H1 (cell line): ENCODE results near the gene ARHGAP11B.

Experiments
- CTCF ChIA-PET: fragments of 300-600 bp; sonication (Branson Sonifier 250); formaldehyde crosslinking; loops from one replicate; lab custom pipeline; 2021; ENCODE audit not compliant: partially characterized antibody; lab: Charles Lee
- POLR2A ChIA-PET: fragments of 300-600 bp; sonication (Branson Sonifier 250); formaldehyde crosslinking; loops from one replicate; lab custom pipeline; 2021; ENCODE audit warnings: inconsistent platforms; ENCODE audit not compliant: partially characterized antibody; lab: Charles Lee
- DNase-seq, 2 experiments: peaks; one replicate each; pipeline versions ENCODE4 v3.0.0 to v3.0.0-alpha.2; 2010 to 2022; ENCODE audit warnings: low spot score in 2 of 2, low read depth in 1 of 2, mixed read lengths in 1 of 2
- FAIRE-seq: peaks from 2 replicates; lab custom pipeline; 2011; peaks lifted over from hg19 to GRCh38; lab: Jason Lieb, UNC
- H2AFZ ChIP-seq: 2 replicates; pipeline ENCODE4 v1.8.1; 2012; ENCODE audit warnings: low read length, inconsistent platforms
- H2AK5ac ChIP-seq: 2 replicates; pipeline ENCODE4 v1.6.1; 2013; ENCODE audit warnings: low read depth, low read length
- H2BK120ac ChIP-seq: replicated peaks from 2 replicates; pipeline ENCODE3; 2013; ENCODE audit warnings: low read depth, low read length, inconsistent platforms
- H2BK12ac ChIP-seq: 2 replicates; pipeline ENCODE4 v1.6.1; 2013; ENCODE audit warnings: low read depth, low read length
- H2BK15ac ChIP-seq: 2 replicates; pipeline ENCODE4 v1.6.1; 2013; ENCODE audit warnings: low read length
- H2BK20ac ChIP-seq: 2 replicates; pipeline ENCODE4 v1.6.1; 2013; ENCODE audit warnings: low read length
- H2BK5ac ChIP-seq: 2 replicates; pipeline ENCODE4 v1.6.1; 2013; ENCODE audit warnings: low read depth, low read length
- H3K14ac ChIP-seq: 2 replicates; pipeline ENCODE4 v1.6.1; 2013; ENCODE audit warnings: inconsistent platforms; ENCODE audit not compliant: insufficient read length
- H3K18ac ChIP-seq: 2 replicates; pipeline ENCODE4 v1.6.1; 2013; ENCODE audit warnings: low read length; ENCODE audit errors: extremely low read depth
- H3K23ac ChIP-seq: 2 replicates; pipeline ENCODE4 v1.6.1; 2013; ENCODE audit warnings: inconsistent platforms; ENCODE audit not compliant: insufficient read length
- H3K23me2 ChIP-seq: 2 replicates; pipeline ENCODE4 v1.6.1; 2013; ENCODE audit warnings: low read depth, low read length
- H3K27ac ChIP-seq: 2 replicates; pipeline ENCODE4 v1.6.1; 2011; ENCODE audit warnings: low read depth, low read length, inconsistent platforms
- H3K27me3 ChIP-seq, 4 experiments: replicated peaks in 1 of 4; 1 replicate in 1 of 4; 2 replicates in 3 of 4; pipeline versions ENCODE4 v1.6.1 to v1.8.1; 2011 to 2013; ENCODE audit warnings: low read length in 3 of 4, mild to moderate bottlenecking in 3 of 4, inconsistent platforms in 2 of 4, mixed read lengths in 2 of 4, moderate library complexity in 1 of 4; ENCODE audit not compliant: control insufficient read depth in 3 of 4, insufficient read depth in 3 of 4; ENCODE audit errors: extremely low read depth in 1 of 4
- H3K36me3 ChIP-seq, 4 experiments: 2 replicates each; pipeline versions ENCODE4 v1.6.1 to v1.8.1; 2011 to 2013; ENCODE audit warnings: mild to moderate bottlenecking in 4 of 4, low read length in 3 of 4, moderate library complexity in 2 of 4, control low read depth in 1 of 4, inconsistent platforms in 1 of 4; ENCODE audit not compliant: insufficient read depth in 4 of 4, control insufficient read depth in 2 of 4
- H3K4ac ChIP-seq: replicated peaks from 2 replicates; pipeline ENCODE3; 2013; ENCODE audit warnings: low read length, low read depth, mixed read lengths, inconsistent platforms; ENCODE audit not compliant: insufficient read length
- H3K4me1 ChIP-seq, 4 experiments: replicated peaks in 1 of 4; 1 replicate in 1 of 4; 2 replicates in 3 of 4; pipeline versions ENCODE4 v1.6.1 to v1.8.1; 2011 to 2013; ENCODE audit warnings: low read length in 3 of 4, inconsistent platforms in 2 of 4, mixed read lengths in 1 of 4; ENCODE audit not compliant: insufficient read depth in 4 of 4, control insufficient read depth in 3 of 4
- H3K4me2 ChIP-seq, 2 experiments: 2 replicates each; pipeline versions ENCODE4 v1.6.1 to v1.8.1; 2011 to 2013; ENCODE audit warnings: low read depth in 2 of 2, low read length in 2 of 2, control low read depth in 1 of 2, inconsistent platforms in 1 of 2, mild to moderate bottlenecking in 1 of 2; ENCODE audit not compliant: insufficient read depth in 1 of 2
- H3K4me3 ChIP-seq, 4 experiments: fragments of 200-600, 300-600 bp in 1 of 4; sonication (generic), shearing (Covaris generic), sonication (Bioruptor Twin) in 1 of 4; 2 replicates each; pipeline versions ENCODE4 v1.5.1 to v1.8.1; 2011 to 2016; ENCODE audit warnings: low read length in 4 of 4, low read depth in 3 of 4, control low read depth in 2 of 4, inconsistent platforms in 2 of 4, mild to moderate bottlenecking in 2 of 4, mixed read lengths in 1 of 4, moderate library complexity in 1 of 4; ENCODE audit not compliant: insufficient read depth in 2 of 4; ENCODE audit errors: extremely low read depth in 1 of 4
- H3K56ac ChIP-seq: replicated peaks from 2 replicates; pipeline ENCODE3; 2013; ENCODE audit warnings: low read depth, mild to moderate bottlenecking, mixed read lengths, low read length, inconsistent platforms; ENCODE audit not compliant: insufficient read length
- H3K79me1 ChIP-seq: 2 replicates; pipeline ENCODE4 v1.6.1; 2013; ENCODE audit warnings: low read depth, low read length, control low read depth
- H3K79me2 ChIP-seq, 2 experiments: 2 replicates each; pipeline versions ENCODE4 v1.6.1 to v1.8.1; 2012 to 2013; ENCODE audit warnings: low read length in 2 of 2, mild to moderate bottlenecking in 2 of 2, inconsistent platforms in 1 of 2; ENCODE audit not compliant: insufficient read depth in 2 of 2, control insufficient read depth in 1 of 2
- H3K9ac ChIP-seq, 4 experiments: replicated peaks in 1 of 4; 1 replicate in 1 of 4; 2 replicates in 3 of 4; pipeline versions ENCODE4 v1.6.1 to v1.8.1; 2011 to 2013; ENCODE audit warnings: low read depth in 3 of 4, low read length in 3 of 4, control low read depth in 2 of 4, mild to moderate bottlenecking in 2 of 4, moderate library complexity in 2 of 4, inconsistent platforms in 1 of 4; ENCODE audit errors: extremely low read depth in 1 of 4
- H3K9me3 ChIP-seq, 2 experiments: 2 replicates each; pipeline versions ENCODE4 v1.6.1 to v1.8.1; 2012 to 2013; ENCODE audit warnings: mild to moderate bottlenecking in 2 of 2, moderate library complexity in 2 of 2, control low read depth in 1 of 2, inconsistent platforms in 1 of 2, low read depth in 1 of 2, low read length in 1 of 2, mixed read lengths in 1 of 2; ENCODE audit not compliant: insufficient read depth in 2 of 2
- H4K20me1 ChIP-seq, 2 experiments: replicated peaks in 1 of 2; 2 replicates each; pipeline versions ENCODE3 to v1.8.1; 2011 to 2013; ENCODE audit warnings: inconsistent platforms in 2 of 2, low read length in 2 of 2, mild to moderate bottlenecking in 1 of 2; ENCODE audit not compliant: insufficient read depth in 2 of 2, control insufficient read depth in 1 of 2
- H4K5ac ChIP-seq: 2 replicates; pipeline ENCODE4 v1.6.1; 2013; ENCODE audit warnings: low read length, low read depth, mixed read lengths, inconsistent platforms; ENCODE audit not compliant: insufficient read length
- H4K8ac ChIP-seq: 2 replicates; pipeline ENCODE4 v1.8.0; 2013; ENCODE audit warnings: mild to moderate bottlenecking, moderate library complexity, low read length, inconsistent platforms; ENCODE audit not compliant: insufficient read depth; ENCODE audit errors: extremely low read depth
- H4K91ac ChIP-seq: replicated peaks from 2 replicates; pipeline ENCODE3; 2013; ENCODE audit warnings: low read length, mixed read lengths, inconsistent platforms; ENCODE audit not compliant: insufficient read length
- BRCA1 ChIP-seq: IDR thresholded peaks from 2 replicates; pipeline ENCODE4 v1.6.1; 2012; ENCODE audit warnings: low read depth, low read length, improper control_type of control experiment
- CBX8 ChIP-seq: fragments of 300-800, 300-1000 bp; sonication (generic); IDR thresholded peaks from 2 replicates; pipeline ENCODE4 v1.7.1; 2016; ENCODE audit warnings: low read depth, low read length, borderline replicate concordance
- CHD2 ChIP-seq: IDR thresholded peaks from 2 replicates; pipeline ENCODE4 v1.6.1; 2012; ENCODE audit warnings: low read length, improper control_type of control experiment
- EGR1 ChIP-seq: IDR thresholded peaks from 2 replicates; pipeline ENCODE4 v1.6.1; 2011; ENCODE audit warnings: low read depth, low read length, borderline replicate concordance
- EP300 ChIP-seq, 2 experiments: IDR thresholded peaks; 1 replicate in 1 of 2; 2 replicates in 1 of 2; pipeline ENCODE4 v1.6.1; 2011 to 2012; ENCODE audit warnings: low read depth in 2 of 2, low read length in 2 of 2, mild to moderate bottlenecking in 2 of 2, borderline replicate concordance in 1 of 2, inconsistent platforms in 1 of 2, moderate library complexity in 1 of 2
- GABPA ChIP-seq: IDR thresholded peaks from 2 replicates; pipeline ENCODE4 v1.6.1; 2011; ENCODE audit warnings: mild to moderate bottlenecking, low read length, moderate library complexity, borderline replicate concordance; ENCODE audit not compliant: insufficient read depth
- NANOG ChIP-seq: IDR thresholded peaks from 2 replicates; pipeline ENCODE4 v1.6.1; 2011; ENCODE audit warnings: low read length, low read depth, mild to moderate bottlenecking, inconsistent platforms; ENCODE audit not compliant: insufficient read depth, poor library complexity, severe bottlenecking
- RNF2 ChIP-seq: fragments of 200-900, 300-1000 bp; sonication (generic); IDR thresholded peaks from 2 replicates; pipeline ENCODE4 v1.7.1; 2016; ENCODE audit warnings: borderline replicate concordance, low read depth, mild to moderate bottlenecking, antibody characterized with exemption, low read length; ENCODE audit not compliant: poor library complexity, severe bottlenecking; ENCODE audit errors: missing control alignments
- SAP30 ChIP-seq: fragments of 300-600 bp; sonication (generic); IDR thresholded peaks from 2 replicates; pipeline ENCODE4 v1.7.1; 2012; ENCODE audit warnings: low read length, moderate library complexity, mild to moderate bottlenecking, inconsistent platforms; ENCODE audit not compliant: insufficient read depth, insufficient replicate concordance
- SIRT6 ChIP-seq: IDR thresholded peaks from one replicate; pipeline ENCODE4 v1.7.1; 2012; ENCODE audit warnings: low read length, inconsistent platforms
- SP4 ChIP-seq: IDR thresholded peaks from 2 replicates; pipeline ENCODE4 v1.6.1; 2012; ENCODE audit warnings: low read length, inconsistent platforms
- SRF ChIP-seq: IDR thresholded peaks from 2 replicates; pipeline ENCODE4 v1.6.1; 2011; ENCODE audit warnings: mild to moderate bottlenecking, low read depth, low read length, moderate library complexity
- TEAD4 ChIP-seq: IDR thresholded peaks from 2 replicates; pipeline ENCODE4 v1.6.1; 2012; ENCODE audit warnings: low read depth, low read length, inconsistent platforms, mixed read lengths
- WGBS, 2 experiments: shearing (Covaris generic) in 1 of 2; methylation state at CpG; one replicate each; pipeline versions ENCODE4 v1.1.6 to v1.1.7; 2013 to 2015; ENCODE audit warnings: low lambda C conversion rate in 2 of 2, mixed read lengths in 2 of 2, inconsistent platforms in 1 of 2, low coverage in 1 of 2, missing lambda C conversion rate in 1 of 2; ENCODE audit not compliant: insufficient replicate concordance in 2 of 2, insufficient coverage in 1 of 2, insufficient read length in 1 of 2; ENCODE audit errors: extremely low coverage in 1 of 2, missing lambda C conversion rate in 1 of 2; 5-methylcytosine and 5-hydroxymethylcytosine counted together

Gene ARHGAP11B

GRCh38 chr15:30671309-30671708 lies 45.4 kb downstream of the ARHGAP11B start:
- no peak for FAIRE-seq
- POLR2A ChIA-PET: no interaction called here
- CTCF ChIA-PET: interaction anchor here (1.3 kb wide), 1 partner anchor 121 kb away, joined by 3 read pairs; no protein-coding TSS in a partner anchor
- Histone ChIP-seq H3K4me2 (no peak overlapping the region), H4K8ac (no peak overlapping the region), H3K4me1 (no peaks in the 10 kb centered on the region), H3K27ac (no peak overlapping the region), H4K5ac (no peak overlapping the region), H2BK15ac (no peak overlapping the region), H3K23me2 (no peaks in the 10 kb centered on the region), H3K79me1 (0 out of 2 replicates have a peak, but pooled peaks cover 2% of the 10 kb centered on the region), H2BK120ac (no peak overlapping the region), H3K14ac (no peak overlapping the region), H4K20me1 (peaks cover 0 to 2% of the 10 kb centered on the region in 2 experiments), H3K9ac (no peak overlapping the region), H2BK20ac (no peak overlapping the region), H3K9me3 (no peaks in the 10 kb centered on the region), H2AFZ (no peak overlapping the region), H2BK5ac (no peak overlapping the region), H2AK5ac (no peak overlapping the region), H3K4me3 (no peak overlapping the region), H3K4ac (no peak overlapping the region), H3K27me3 (no peaks in the 10 kb centered on the region), H2BK12ac (no peak overlapping the region), H3K79me2 (no peaks in the 10 kb centered on the region; a peak in 1 of 4 replicates), H4K91ac (no peak overlapping the region), H3K56ac (no peak overlapping the region), H3K23ac (no peak overlapping the region), H3K18ac (no peak overlapping the region), H3K36me3 (peaks cover 0 to 6% (median 0%) of the 10 kb centered on the region in 4 experiments; a peak in 2 of 8 replicates)
- no peak for DNase-seq
- TF ChIP-seq SIRT6 (no peak), TEAD4 (no peak), EGR1 (no peak), RNF2 (no peak), EP300 (IDR thresholded peaks at IDR 0.05; ENCODE audit: borderline replicate concordance in 1 of 2, low read depth in 2 of 2, low read length in 2 of 2) (no peak), CHD2 (no peak), GABPA (no peak), SP4 (no peak), NANOG (no peak), SAP30 (no peak), BRCA1 (no peak), SRF (no peak), CBX8 (no peak)
- WGBS, 2 experiments: 100% methylated on average over 1 of the region's 1 CpG; no CpG with 5 or more reads in 1 of the 2 experiments
